Mesothelial cell of epicardium (in vitro differentiated cells): ENCODE results near the gene TRIP13. TPM values are rescaled to one million over a fixed set of nuclear protein-coding genes. Genes with fewer than 3 reads are reported as not detected.
"Not testable (repeated sequence)": the region's sequence is repeated elsewhere in the genome, so short reads cannot be mapped to it uniquely, and the experiment has no call there.

ENCODE experiments used
- DNase-seq, 2 experiments: peaks; one replicate each; pipeline ENCODE4 v3.0.0; 2021; ENCODE audit warnings: low spot score in 2 of 2; ENCODE audit not compliant: unreplicated experiment in 2 of 2
- H3K27ac Mint-ChIP-seq: 2 replicates; pipeline ENCODE4 v1.8.0; 2021; ENCODE audit warnings: mixed read lengths
- H3K27me3 Mint-ChIP-seq: 2 replicates; pipeline ENCODE4 v1.8.0; 2021; ENCODE audit warnings: low read depth, mixed read lengths
- H3K36me3 Mint-ChIP-seq: 2 replicates; pipeline ENCODE4 v1.8.0; 2021; ENCODE audit warnings: mixed read lengths
- H3K4me1 Mint-ChIP-seq: 2 replicates; pipeline ENCODE4 v1.8.0; 2021; ENCODE audit warnings: mixed read lengths
- H3K4me3 Mint-ChIP-seq: 2 replicates; pipeline ENCODE4 v1.8.0; 2021; ENCODE audit warnings: mild to moderate bottlenecking, moderate library complexity, mixed read lengths
- H3K9me3 Mint-ChIP-seq: 2 replicates; pipeline ENCODE4 v1.8.0; 2021; ENCODE audit warnings: mixed read lengths
- CTCF ChIP-seq: fragments of 200-600 bp; sonication (generic); IDR thresholded peaks from one replicate; pipeline ENCODE4 v1.5.0; 2021; ENCODE audit warnings: antibody characterized with exemption; ENCODE audit not compliant: unreplicated experiment
- total RNA-seq: library from RNA; stranded (reverse); gene quantifications from 3 replicates; pipeline ENCODE4 v1.2.1, GENCODE V29; 2021

The TRIP13 gene
- total RNA-seq, 1 donor from 2014 or later: 9.9 TPM

GRCh38 chr5:911601-912000, 18.9 kb downstream of the TRIP13 start:
- no peak for TF ChIP-seq CTCF
- no peak for DNase-seq
- H3K27ac Mint-ChIP-seq: no peak overlapping the region
- no peaks in the 10 kb centered on the region for H3K4me1 Mint-ChIP-seq
- H3K36me3 Mint-ChIP-seq: peaks cover 4% of the 10 kb centered on the region
- H3K4me3 Mint-ChIP-seq: no peak overlapping the region
- H3K9me3 Mint-ChIP-seq: no peaks in the 10 kb centered on the region
- no peaks in the 10 kb centered on the region for H3K27me3 Mint-ChIP-seq

- H3K9me3 Mint-ChIP-seq: no peaks in the 10 kb centered on the region
- H3K36me3 Mint-ChIP-seq: peaks cover 9% of the 10 kb centered on the region
- H3K27ac Mint-ChIP-seq: no peak overlapping the region
- DNase-seq: no peak
- H3K4me3 Mint-ChIP-seq: no peak overlapping the region
- TF ChIP-seq CTCF: no peak
- no peaks in the 10 kb centered on the region for H3K27me3 Mint-ChIP-seq
- H3K4me1 Mint-ChIP-seq: no peaks in the 10 kb centered on the region
Observed at GRCh38 chr5:912280-913091, 19.8 kb downstream of the TRIP13 start.

- Mint-ChIP-seq H3K27me3 (no peaks in the 10 kb centered on the region), H3K27ac (no peak overlapping the region), H3K36me3 (peaks cover 16% of the 10 kb centered on the region), H3K4me3 (no peak overlapping the region), H3K9me3 (peaks cover 6% of the 10 kb centered on the region), H3K4me1 (no peaks in the 10 kb centered on the region)
- DNase-seq: no peak
- TF ChIP-seq CTCF: no peak
Observed at GRCh38 chr5:914174-914573, 21.5 kb downstream of the TRIP13 start.

GRCh38 chr5:914612-915011, 21.9 kb downstream of the TRIP13 start:
- peaks cover 6% of the 10 kb centered on the region for H3K9me3 Mint-ChIP-seq
- peaks cover 16% of the 10 kb centered on the region for H3K36me3 Mint-ChIP-seq
- DNase-seq: no peak
- no peak for TF ChIP-seq CTCF
- no peak overlapping the region for H3K27ac Mint-ChIP-seq
- no peak overlapping the region for H3K4me3 Mint-ChIP-seq
- H3K4me1 Mint-ChIP-seq: no peaks in the 10 kb centered on the region
- H3K27me3 Mint-ChIP-seq: no peaks in the 10 kb centered on the region

GRCh38 chr5:915346-915745, 22.7 kb downstream of the TRIP13 start:
- not testable (repeated sequence) for DNase-seq

GRCh38 chr5:915946-916345, 23.3 kb downstream of the TRIP13 start:
- TF ChIP-seq CTCF: no peak
- Mint-ChIP-seq H3K4me3 (no peak overlapping the region), H3K9me3 (peaks cover 6% of the 10 kb centered on the region), H3K4me1 (peaks cover 1% of the 10 kb centered on the region), H3K27ac (no peak overlapping the region), H3K27me3 (peaks cover 8% of the 10 kb centered on the region), H3K36me3 (peaks cover 16% of the 10 kb centered on the region)
- no peak for DNase-seq

More at GRCh38 chr5:915346-915745, 22.7 kb downstream of the TRIP13 start:
- H3K27me3 Mint-ChIP-seq, H3K4me1 Mint-ChIP-seq, H3K9me3 Mint-ChIP-seq, H3K27ac Mint-ChIP-seq, H3K4me3 Mint-ChIP-seq: not testable (repeated sequence)
- H3K36me3 Mint-ChIP-seq: peaks cover 16% of the 10 kb centered on the region
